SK-N-SH (cell line): ENCODE data around the gene BMPR1B. TPM values are rescaled to one million over a fixed set of nuclear protein-coding genes. Genes with fewer than 3 reads are reported as not detected.

ENCODE experiments used
- CTCF ChIA-PET: fragments of 300-600, 350-600 bp; formaldehyde crosslinking; extraction: SDS; loops from one replicate; lab custom pipeline; 2021; lab: Yijun Ruan, JAX
- POLR2A ChIA-PET: fragments of 350-600 bp; sonication (Branson Sonifier 250); formaldehyde crosslinking; extraction: SDS; loops from one replicate; lab custom pipeline; 2020; ENCODE audit warnings: antibody characterized with exemption, inconsistent platforms; lab: Yijun Ruan, JAX
- DNase-seq: peaks from one replicate; pipeline ENCODE4 v3.0.0; 2012
- H2AFZ ChIP-seq: fragments of 200-600 bp; sonication (generic); 2 replicates; pipeline ENCODE4 v1.8.1; 2016; ENCODE audit warnings: antibody characterized with exemption, mild to moderate bottlenecking, low read depth
- H3F3A ChIP-seq: fragments of 200-600 bp; sonication (generic); replicated peaks from 2 replicates; pipeline ENCODE3; 2016; ENCODE audit warnings: antibody characterized with exemption, mild to moderate bottlenecking; ENCODE audit not compliant: insufficient read depth
- H3K27ac ChIP-seq, 2 experiments: fragments of 200-500 bp in 1 of 2; fragments of 200-600 bp in 1 of 2; sonication (Bioruptor generic) in 1 of 2; sonication (generic), shearing (Covaris generic) in 1 of 2; 2 replicates each; pipeline versions ENCODE4 v1.5.1 to v1.6.1; 2014 to 2016; ENCODE audit warnings: low read depth in 2 of 2, inconsistent platforms in 1 of 2, low read length in 1 of 2, mild to moderate bottlenecking in 1 of 2, mixed read lengths in 1 of 2
- H3K27me3 ChIP-seq: fragments of 200-600 bp; sonication (generic), shearing (Covaris generic); 2 replicates; pipeline ENCODE4 v1.6.1; 2016; ENCODE audit warnings: mixed run types; ENCODE audit not compliant: insufficient read depth
- H3K36me3 ChIP-seq, 2 experiments: fragments of 200-500 bp in 1 of 2; fragments of 200-600 bp in 1 of 2; sonication (Bioruptor generic) in 1 of 2; sonication (generic) in 1 of 2; replicated peaks in 1 of 2; 2 replicates each; pipeline versions ENCODE3 to v1.5.1; 2014 to 2016; ENCODE audit warnings: low read length in 1 of 2, mild to moderate bottlenecking in 1 of 2; ENCODE audit not compliant: insufficient read depth in 2 of 2, control insufficient read depth in 1 of 2
- H3K4me1 ChIP-seq, 2 experiments: fragments of 200-500 bp in 1 of 2; fragments of 200-600 bp in 1 of 2; sonication (Bioruptor generic) in 1 of 2; sonication (generic), shearing (Covaris generic) in 1 of 2; 2 replicates each; pipeline versions ENCODE4 v1.5.1 to v1.6.1; 2014 to 2016; ENCODE audit warnings: low read depth in 1 of 2, low read length in 1 of 2, mixed run types in 1 of 2; ENCODE audit not compliant: insufficient read depth in 2 of 2, control insufficient read depth in 1 of 2
- H3K4me2 ChIP-seq: fragments of 200-600 bp; sonication (generic), shearing (Covaris generic); 2 replicates; pipeline ENCODE4 v1.6.1; 2017; ENCODE audit warnings: mixed run types
- H3K4me3 ChIP-seq, 2 experiments: fragments of 200-500 bp in 1 of 2; fragments of 200-600 bp in 1 of 2; sonication (Bioruptor generic) in 1 of 2; sonication (generic), shearing (Covaris generic) in 1 of 2; 2 replicates each; pipeline versions ENCODE4 v1.5.1 to v1.8.1; 2014 to 2016; ENCODE audit warnings: low read depth in 2 of 2, inconsistent platforms in 1 of 2, low read length in 1 of 2, mild to moderate bottlenecking in 1 of 2, mixed read lengths in 1 of 2, moderate library complexity in 1 of 2
- H3K79me2 ChIP-seq: fragments of 200-600 bp; sonication (generic); 2 replicates; pipeline ENCODE4 v1.8.1; 2017; ENCODE audit warnings: mild to moderate bottlenecking; ENCODE audit not compliant: insufficient read depth
- H3K9ac ChIP-seq: fragments of 200-600 bp; sonication (generic); 2 replicates; pipeline ENCODE4 v1.6.1; 2017; ENCODE audit warnings: mixed run types
- H3K9me2 ChIP-seq: fragments of 200-600 bp; sonication (generic); 2 replicates; pipeline ENCODE4 v1.6.1; 2017; ENCODE audit warnings: mixed run types
- H3K9me3 ChIP-seq: fragments of 200-600 bp; sonication (generic); 2 replicates; pipeline ENCODE4 v1.6.1; 2017; ENCODE audit warnings: mixed run types, mild to moderate bottlenecking, moderate library complexity
- H4K20me1 ChIP-seq: fragments of 200-600 bp; sonication (generic); 2 replicates; pipeline ENCODE4 v1.6.1; 2017; ENCODE audit warnings: mild to moderate bottlenecking, mixed run types; ENCODE audit not compliant: insufficient read depth
- CHD2 ChIP-seq: fragments of 150-350 bp; IDR thresholded peaks from 2 replicates; pipeline ENCODE4 v1.6.1; 2018; ENCODE audit warnings: low read length; ENCODE audit not compliant: partially characterized antibody
- ELF1 ChIP-seq: IDR thresholded peaks from 2 replicates; pipeline ENCODE4 v1.4.0; 2012
- EZH2phosphoT487 ChIP-seq: fragments of 200-600 bp; sonication (generic); IDR thresholded peaks from 2 replicates; pipeline ENCODE4 v1.6.1; 2017; ENCODE audit warnings: low read depth, mixed run types, mild to moderate bottlenecking, antibody characterized with exemption, moderate library complexity, borderline replicate concordance
- FOSL2 ChIP-seq: IDR thresholded peaks from 2 replicates; pipeline ENCODE4 v1.4.0; 2012; ENCODE audit warnings: low read depth, mild to moderate bottlenecking, moderate library complexity, borderline replicate concordance
- FOXJ3 ChIP-seq: sonication (generic); formaldehyde crosslinking; IDR thresholded peaks from 2 replicates; pipeline ENCODE4 v1.5.1; 2020; ENCODE audit warnings: mild to moderate bottlenecking, missing genetic modification reagents
- GABPA ChIP-seq: IDR thresholded peaks from 2 replicates; pipeline ENCODE4 v1.4.0; 2012; ENCODE audit warnings: low read depth, mild to moderate bottlenecking
- JUND ChIP-seq: IDR thresholded peaks from 2 replicates; pipeline ENCODE4 v1.4.0; 2012
- NRF1 ChIP-seq: IDR thresholded peaks from 2 replicates; pipeline ENCODE4 v1.6.1; 2012; ENCODE audit warnings: low read depth, mild to moderate bottlenecking, low read length
- POLR2AphosphoS5 ChIP-seq: IDR thresholded peaks from 2 replicates; pipeline ENCODE4 v1.6.1; 2012; ENCODE audit warnings: low read depth, low read length
- RAD21 ChIP-seq: IDR thresholded peaks from 2 replicates; pipeline ENCODE4 v1.6.1; 2012; ENCODE audit warnings: mild to moderate bottlenecking, low read length
- RCOR1 ChIP-seq: fragments of 150-350 bp; IDR thresholded peaks from 2 replicates; pipeline ENCODE4 v1.6.1; 2017; ENCODE audit warnings: antibody characterized with exemption, low read length
- RFX5 ChIP-seq: IDR thresholded peaks from 2 replicates; pipeline ENCODE4 v1.6.1; 2012; ENCODE audit warnings: mild to moderate bottlenecking, improper control_type of control experiment, low read length
- RXRA ChIP-seq: IDR thresholded peaks from 2 replicates; pipeline ENCODE4 v1.4.0; 2012; ENCODE audit warnings: low read depth, mild to moderate bottlenecking, borderline replicate concordance
- SIN3A ChIP-seq: IDR thresholded peaks from 2 replicates; pipeline ENCODE4 v1.6.1; 2012; ENCODE audit warnings: low read depth, mild to moderate bottlenecking, low read length, moderate library complexity, borderline replicate concordance
- TAF1 ChIP-seq: IDR thresholded peaks from 2 replicates; pipeline ENCODE4 v1.6.1; 2012; ENCODE audit warnings: low read depth, mild to moderate bottlenecking, low read length, moderate library complexity, borderline replicate concordance
- WGBS: methylation state at CpG from one replicate; pipeline ENCODE4 v1.1.6; 2017; ENCODE audit warnings: low lambda C conversion rate; 5-methylcytosine and 5-hydroxymethylcytosine counted together
- polyA plus RNA-seq, 3 experiments: library from polyadenylated mRNA; depleted of rRNA; stranded (reverse); fragments of >200 nt; gene quantifications; 2 replicates each; pipeline ENCODE4 v1.2.3, GENCODE V29; 2012
- TF ChIP-seq, protein P1 (sequence below): IDR thresholded peaks from 2 replicates; pipeline ENCODE4 v1.4.0; 2012; ENCODE audit warnings: low read depth
- TF ChIP-seq, protein P2 (sequence below): fragments of 150-350 bp; IDR thresholded peaks from 2 replicates; pipeline ENCODE4 v1.6.1; 2017; ENCODE audit warnings: antibody characterized with exemption, low read length, low read depth, borderline replicate concordance
- TF ChIP-seq, protein P3 (sequence below): fragments of 200-600 bp; sonication (generic); IDR thresholded peaks from 2 replicates; pipeline ENCODE4 v1.6.1; 2017; ENCODE audit warnings: antibody characterized with exemption, mild to moderate bottlenecking, moderate library complexity

BMPR1B gene
- polyA plus RNA-seq, 1 of the 3 experiments (the other 2 are of a cell fraction), result 0.16 TPM

DNA sequence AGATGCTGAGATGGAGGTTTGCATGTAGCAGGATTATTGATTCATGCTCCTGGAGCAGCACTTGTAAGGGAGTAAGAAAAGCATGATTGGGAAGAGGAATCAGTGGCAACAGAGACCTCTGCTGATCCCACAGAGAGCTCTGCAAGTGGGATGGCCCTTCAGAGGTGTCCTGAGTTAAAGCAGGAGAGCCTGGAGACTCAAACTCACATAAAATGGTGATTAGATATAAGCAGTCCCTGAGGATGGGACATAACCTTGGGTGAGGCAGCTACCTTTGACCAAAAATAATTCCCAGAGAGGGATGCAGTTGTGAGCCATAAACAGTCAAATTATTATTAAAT, 25.4 kb upstream of the BMPR1B start:
- no peaks in the 10 kb centered on the region; a peak in 2 of 4 replicates for H3K4me1 ChIP-seq
- DNase-seq, result no peak
- no peak overlapping the region for H3K4me3 ChIP-seq
- ChIA-PET CTCF (interaction anchor here (1.0 to 3.0 kb wide), 5 partner anchors 24 to 392 kb away, joined by 3 to 14 read pairs (median 3); no protein-coding TSS in a partner anchor), POLR2A (no interaction called here)
- H3F3A ChIP-seq, result no peaks in the 10 kb centered on the region
- no peak overlapping the region for H3K4me2 ChIP-seq
- no peaks in the 10 kb centered on the region for H4K20me1 ChIP-seq
- no peaks in the 10 kb centered on the region for H3K9me2 ChIP-seq
- no peaks in the 10 kb centered on the region for H3K36me3 ChIP-seq
- H3K27me3 ChIP-seq, result no peaks in the 10 kb centered on the region
- H3K27ac ChIP-seq, result no peak overlapping the region
- no peak overlapping the region for H2AFZ ChIP-seq
- no peaks in the 10 kb centered on the region for H3K9me3 ChIP-seq
- H3K79me2 ChIP-seq, result no peaks in the 10 kb centered on the region
- no peak for TF ChIP-seq RAD21
- TF ChIP-seq RFX5, result no peak
- TF ChIP-seq RXRA, result no peak
- TF ChIP-seq, protein P1, sequence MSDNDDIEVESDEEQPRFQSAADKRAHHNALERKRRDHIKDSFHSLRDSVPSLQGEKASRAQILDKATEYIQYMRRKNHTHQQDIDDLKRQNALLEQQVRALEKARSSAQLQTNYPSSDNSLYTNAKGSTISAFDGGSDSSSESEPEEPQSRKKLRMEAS, result no peak
- no peak for TF ChIP-seq FOSL2
- TF ChIP-seq CHD2, result no peak
- no peak for TF ChIP-seq GABPA
- no peak overlapping the region for H3K9ac ChIP-seq

DNA sequence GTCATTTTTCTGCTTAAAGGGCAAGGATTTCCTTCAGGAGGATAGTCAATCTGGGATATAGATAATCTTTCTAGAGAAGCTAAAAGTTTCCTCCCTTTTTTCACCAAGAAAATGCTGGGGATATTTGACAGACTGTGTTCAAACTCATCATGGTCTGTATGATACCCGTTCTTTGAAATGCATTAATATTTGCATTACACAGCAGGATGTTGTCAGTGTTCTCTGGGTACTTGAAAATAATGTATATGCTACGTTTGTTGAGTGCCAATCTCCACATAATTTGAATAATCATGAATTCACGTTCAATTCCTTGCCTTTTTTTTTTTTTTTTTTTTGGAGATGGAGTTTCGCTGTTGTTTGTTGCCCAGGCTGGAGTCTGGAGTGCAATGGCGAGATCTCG, 18.0 kb upstream of the BMPR1B start:
- Histone ChIP-seq H3K4me3 (no peak overlapping the region), H3K4me2 (no peak overlapping the region), H4K20me1 (no peaks in the 10 kb centered on the region), H3K79me2 (no peaks in the 10 kb centered on the region), H3F3A (no peaks in the 10 kb centered on the region), H3K4me1 (no peaks in the 10 kb centered on the region), H3K27me3 (no peaks in the 10 kb centered on the region), H3K9me3 (no peaks in the 10 kb centered on the region), H3K27ac (no peak overlapping the region), H3K36me3 (no peaks in the 10 kb centered on the region), H3K9ac (no peak overlapping the region), H2AFZ (no peak overlapping the region), H3K9me2 (no peaks in the 10 kb centered on the region)
- WGBS, result 74% methylated on average over 6 of the region's 6 CpGs
- no peak for DNase-seq
- POLR2A ChIA-PET, result no interaction called here
- no peak for TF ChIP-seq JUND
- TF ChIP-seq, protein P1, result no peak
- no peak for TF ChIP-seq FOXJ3
- no peak for TF ChIP-seq CHD2
- no peak for TF ChIP-seq EZH2phosphoT487
- no peak for TF ChIP-seq TAF1
- TF ChIP-seq, protein P2, sequence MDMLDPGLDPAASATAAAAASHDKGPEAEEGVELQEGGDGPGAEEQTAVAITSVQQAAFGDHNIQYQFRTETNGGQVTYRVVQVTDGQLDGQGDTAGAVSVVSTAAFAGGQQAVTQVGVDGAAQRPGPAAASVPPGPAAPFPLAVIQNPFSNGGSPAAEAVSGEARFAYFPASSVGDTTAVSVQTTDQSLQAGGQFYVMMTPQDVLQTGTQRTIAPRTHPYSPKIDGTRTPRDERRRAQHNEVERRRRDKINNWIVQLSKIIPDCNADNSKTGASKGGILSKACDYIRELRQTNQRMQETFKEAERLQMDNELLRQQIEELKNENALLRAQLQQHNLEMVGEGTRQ, result no peak
- CTCF ChIA-PET, result no interaction called here

DNA sequence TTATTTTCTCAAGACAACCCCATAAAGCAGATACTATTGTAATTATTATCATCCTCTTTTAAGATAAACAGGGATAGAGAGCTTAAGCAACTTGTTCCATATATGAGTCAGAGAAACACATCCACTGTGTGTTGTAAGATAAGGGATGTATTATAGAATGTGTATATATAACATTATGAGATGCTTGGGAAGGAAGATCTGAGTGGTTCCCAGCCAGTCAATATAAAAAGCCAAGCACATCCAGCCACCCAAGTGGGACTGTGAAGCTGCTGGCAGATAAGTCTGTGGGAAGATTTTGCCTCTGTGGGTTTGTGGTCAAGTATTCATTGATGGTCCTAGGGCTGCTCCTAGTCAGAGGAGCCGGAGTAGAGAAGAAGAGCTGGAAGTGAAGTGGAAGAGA, 16.5 kb upstream of the BMPR1B start:
- Histone ChIP-seq H3K9ac (no peak overlapping the region), H3K4me2 (no peak overlapping the region), H3K9me3 (no peaks in the 10 kb centered on the region), H3K27me3 (no peaks in the 10 kb centered on the region), H3K4me1 (no peaks in the 10 kb centered on the region), H3K27ac (no peak overlapping the region), H4K20me1 (no peaks in the 10 kb centered on the region), H3F3A (no peaks in the 10 kb centered on the region), H2AFZ (no peak overlapping the region), H3K79me2 (no peaks in the 10 kb centered on the region), H3K4me3 (no peak overlapping the region), H3K36me3 (no peaks in the 10 kb centered on the region), H3K9me2 (no peaks in the 10 kb centered on the region)
- TF ChIP-seq, protein P1, result no peak
- TF ChIP-seq ELF1 (no peak), RCOR1 (no peak), JUND (no peak), NRF1 (no peak), SIN3A (no peak), POLR2AphosphoS5 (no peak), FOXJ3 (no peak), RAD21 (no peak)
- TF ChIP-seq, protein P3, sequence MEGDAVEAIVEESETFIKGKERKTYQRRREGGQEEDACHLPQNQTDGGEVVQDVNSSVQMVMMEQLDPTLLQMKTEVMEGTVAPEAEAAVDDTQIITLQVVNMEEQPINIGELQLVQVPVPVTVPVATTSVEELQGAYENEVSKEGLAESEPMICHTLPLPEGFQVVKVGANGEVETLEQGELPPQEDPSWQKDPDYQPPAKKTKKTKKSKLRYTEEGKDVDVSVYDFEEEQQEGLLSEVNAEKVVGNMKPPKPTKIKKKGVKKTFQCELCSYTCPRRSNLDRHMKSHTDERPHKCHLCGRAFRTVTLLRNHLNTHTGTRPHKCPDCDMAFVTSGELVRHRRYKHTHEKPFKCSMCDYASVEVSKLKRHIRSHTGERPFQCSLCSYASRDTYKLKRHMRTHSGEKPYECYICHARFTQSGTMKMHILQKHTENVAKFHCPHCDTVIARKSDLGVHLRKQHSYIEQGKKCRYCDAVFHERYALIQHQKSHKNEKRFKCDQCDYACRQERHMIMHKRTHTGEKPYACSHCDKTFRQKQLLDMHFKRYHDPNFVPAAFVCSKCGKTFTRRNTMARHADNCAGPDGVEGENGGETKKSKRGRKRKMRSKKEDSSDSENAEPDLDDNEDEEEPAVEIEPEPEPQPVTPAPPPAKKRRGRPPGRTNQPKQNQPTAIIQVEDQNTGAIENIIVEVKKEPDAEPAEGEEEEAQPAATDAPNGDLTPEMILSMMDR, result no peak
- ChIA-PET CTCF (interaction anchor here (1.2 kb wide), 1 partner anchor 84 kb away, joined by 3 read pairs; no protein-coding TSS in a partner anchor), POLR2A (no interaction called here)
- 73% methylated on average over 1 of the region's 1 CpG for WGBS
- DNase-seq, result no peak
